Epithelial cell of alveolus of lung (primary cell): ENCODE measurements around the gene SPACA9. TPM values are rescaled to one million over a fixed set of nuclear protein-coding genes. Genes with fewer than 3 reads are reported as not detected.

ENCODE experiments used
- total RNA-seq: library from RNA; depleted of rRNA; stranded (reverse); fragments of >200 nt; gene quantifications from 2 replicates; pipeline ENCODE4 v1.2.1, GENCODE V29; 2015

The SPACA9 gene
- 3.2 and 14.8 TPM in 2 replicates for total RNA-seq

GRCh38 chr9:132878695-132879456, at the start of gene SPACA9:
Gene SPACA9 (plus strand): TSS chr9:132878898. CDS start chr9:132883948, 5,050 bp downstream.

DNA sequence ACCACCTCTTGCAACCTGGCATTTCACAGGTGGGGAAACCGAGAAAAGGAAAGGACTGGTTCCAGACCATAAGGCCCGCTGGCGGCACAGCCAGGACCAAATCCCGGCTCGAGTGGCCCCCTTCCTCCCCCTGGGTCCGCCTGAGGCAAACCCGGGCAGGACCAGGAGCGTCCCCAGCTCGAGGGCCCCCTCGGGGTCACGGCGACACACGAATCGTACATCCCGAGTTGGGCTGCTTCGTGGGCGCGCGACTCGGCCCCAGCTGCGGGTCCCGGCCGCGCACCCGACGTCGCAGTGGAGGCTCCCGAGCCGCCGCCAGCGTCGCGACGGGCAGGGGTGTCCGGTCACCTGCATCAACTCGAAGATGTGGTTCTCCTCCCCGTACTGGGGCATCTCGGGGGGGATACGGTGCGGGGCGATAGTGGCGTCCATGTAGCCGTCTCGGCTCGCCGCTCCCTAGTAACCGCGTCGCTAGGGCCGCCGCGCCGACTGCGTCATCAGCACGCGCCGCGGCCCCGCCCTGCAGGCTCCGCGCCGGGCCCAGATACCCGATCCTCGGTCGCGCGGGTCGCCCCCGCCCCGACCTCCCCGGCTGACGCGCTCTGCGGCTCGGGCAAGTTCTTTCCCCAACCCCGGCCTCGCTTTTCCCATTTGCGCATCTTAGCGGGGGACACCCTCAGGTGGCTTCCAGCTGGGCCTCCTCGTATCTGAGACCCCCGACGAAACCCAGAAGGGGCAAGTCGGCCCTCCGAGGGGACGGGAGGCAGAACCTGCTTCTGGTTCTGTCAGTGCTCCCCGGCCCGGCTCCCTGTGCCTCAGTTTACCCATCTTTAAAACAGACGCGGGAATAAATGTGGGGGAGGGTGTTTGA, 639 bp upstream of the SPACA9 start, which contains the start of gene AK8:
AK8 (minus strand) TSS at position 461 of the 871 bp plus-strand sequence; CDS start at position 432, 29 bp downstream.

Other genes with a start within 250 kb of the SPACA9 start
- 6.3 and 10.7 TPM in 2 replicates for gene DDX31, start 208.9 kb upstream of the SPACA9 start, total RNA-seq
- 11.4 and 16.4 TPM in 2 replicates for gene GTF3C4, start 208.4 kb upstream of the SPACA9 start, total RNA-seq
- gene AK8, start 614 bp upstream of the SPACA9 start, total RNA-seq, result 0.13 and 0.88 TPM in 2 replicates
- 14.7 and 20.8 TPM in 2 replicates for gene TSC1, start 65.7 kb downstream of the SPACA9 start, total RNA-seq
- gene GFI1B, start 99.8 kb downstream of the SPACA9 start, total RNA-seq, result not detected in 2 replicates
- gene GTF3C5, start 152.1 kb downstream of the SPACA9 start, total RNA-seq, result 45.9 and 62.1 TPM in 2 replicates
- 0.52 and 1.1 TPM in 2 replicates for gene CEL, start 183.1 kb downstream of the SPACA9 start, total RNA-seq
- 14.9 and 17.5 TPM in 2 replicates for gene RALGDS, start 242.3 kb downstream of the SPACA9 start, total RNA-seq